SJSA1 (cell line): ENCODE measurements around the gene ECHS1. TPM values are rescaled to one million over a fixed set of nuclear protein-coding genes. Genes with fewer than 3 reads are reported as not detected.
A peak's percentile ranks its signal among the peaks of the same experiment; 100 is the strongest.
"Not testable (repeated sequence)": the region's sequence is repeated elsewhere in the genome, so short reads cannot be mapped to it uniquely, and the experiment has no call there.

Experiments used
- DNase-seq, 2 experiments: peaks; one replicate each; pipeline ENCODE4 v3.0.0-alpha.2; 2015 to 2020; ENCODE audit warnings: low spot score in 2 of 2, low read depth in 1 of 2
- H3K27ac ChIP-seq: fragments of 250-450 bp; sonication (Bioruptor Pico); 2 replicates; pipeline ENCODE4 v1.5.1; 2020; ENCODE audit warnings: mild to moderate bottlenecking, moderate library complexity
- H3K27me3 ChIP-seq: fragments of 250-450 bp; sonication (Bioruptor Pico); replicated peaks from 2 replicates; pipeline ENCODE4 v1.5.1; 2020; ENCODE audit warnings: mild to moderate bottlenecking, moderate library complexity
- H3K36me3 ChIP-seq: fragments of 250-450 bp; sonication (Bioruptor Pico); 2 replicates; pipeline ENCODE4 v1.5.1; 2020; ENCODE audit warnings: mild to moderate bottlenecking
- H3K4me1 ChIP-seq: fragments of 250-450 bp; sonication (Bioruptor Pico); replicated peaks from 2 replicates; pipeline ENCODE4 v1.6.1; 2021; ENCODE audit warnings: mild to moderate bottlenecking
- H3K4me3 ChIP-seq: fragments of 250-450 bp; sonication (Bioruptor Pico); 2 replicates; pipeline ENCODE4 v1.5.1; 2020; ENCODE audit warnings: mild to moderate bottlenecking
- H3K9me3 ChIP-seq: fragments of 250-450 bp; sonication (Bioruptor Pico); replicated peaks from 2 replicates; pipeline ENCODE4 v1.5.1; 2020; ENCODE audit warnings: mild to moderate bottlenecking
- total RNA-seq: library from RNA; depleted of rRNA; stranded (reverse); fragments of >200 nt; shearing (Covaris generic); gene quantifications from 2 replicates; pipeline ENCODE4 v1.2.3, GENCODE V29; 2014

The ECHS1 gene
- total RNA-seq, 1 experiment from 2014 or later: 106 TPM

- no peak overlapping the region for H3K27ac ChIP-seq
- H3K4me1 ChIP-seq: peaks cover 14% of the 10 kb centered on the region
- DNase-seq: no peak
- H3K9me3 ChIP-seq: no peaks in the 10 kb centered on the region
- H3K27me3 ChIP-seq: peaks cover 67% of the 10 kb centered on the region
- no peaks in the 10 kb centered on the region for H3K36me3 ChIP-seq
- no peak overlapping the region for H3K4me3 ChIP-seq
Observed at GRCh38 chr10:133332936-133333699, 40.0 kb downstream of the ECHS1 start.

- Histone ChIP-seq H3K9me3 (no peaks in the 10 kb centered on the region), H3K27ac (no peak overlapping the region), H3K36me3 (no peaks in the 10 kb centered on the region), H3K27me3 (peaks cover 67% of the 10 kb centered on the region), H3K4me1 (peaks cover 4% of the 10 kb centered on the region; the same call in 1 of the 2 replicates), H3K4me3 (no peak overlapping the region)
- DNase-seq: peak; percentile 77 to 82
Observed at GRCh38 chr10:133329491-133330202, 43.5 kb downstream of the ECHS1 start.

GRCh38 chr10:133328358-133329343 lies 44.5 kb downstream of the ECHS1 start:
- no peak overlapping the region for H3K4me3 ChIP-seq

GRCh38 chr10:133327651-133328357 lies 45.4 kb downstream of the ECHS1 start:
- no peak overlapping the region for H3K27ac ChIP-seq
- DNase-seq: no peak
- H3K4me1 ChIP-seq: peaks cover 3% of the 10 kb centered on the region; the same call in 1 of the 2 replicates

More at GRCh38 chr10:133328358-133329343, 44.5 kb downstream of the ECHS1 start:
- no peaks in the 10 kb centered on the region for H3K36me3 ChIP-seq
- H3K27ac ChIP-seq: no peak overlapping the region
- peaks cover 65% of the 10 kb centered on the region for H3K27me3 ChIP-seq
- DNase-seq: no peak
- H3K9me3 ChIP-seq: no peaks in the 10 kb centered on the region
- H3K4me1 ChIP-seq: peaks cover 3% of the 10 kb centered on the region; the same call in 1 of the 2 replicates

GRCh38 chr10:133326745-133327650 lies 46.2 kb downstream of the ECHS1 start:
- H3K27ac ChIP-seq: no peak overlapping the region
- no peak overlapping the region for H3K4me3 ChIP-seq
- peaks cover 55% of the 10 kb centered on the region for H3K27me3 ChIP-seq
- H3K36me3 ChIP-seq: no peaks in the 10 kb centered on the region
- no peak for DNase-seq
- H3K4me1 ChIP-seq: peaks cover 3% of the 10 kb centered on the region; the same call in 1 of the 2 replicates
- H3K9me3 ChIP-seq: no peaks in the 10 kb centered on the region

More at GRCh38 chr10:133327651-133328357, 45.4 kb downstream of the ECHS1 start:
- H3K4me3 ChIP-seq: no peak overlapping the region
- peaks cover 63% of the 10 kb centered on the region for H3K27me3 ChIP-seq
- H3K36me3 ChIP-seq: no peaks in the 10 kb centered on the region
- H3K9me3 ChIP-seq: no peaks in the 10 kb centered on the region

- DNase-seq: no peak
- Histone ChIP-seq H3K27me3 (peaks cover 47% of the 10 kb centered on the region), H3K36me3 (no peaks in the 10 kb centered on the region), H3K27ac (no peak overlapping the region), H3K4me1 (peaks cover 3% of the 10 kb centered on the region; the same call in 1 of the 2 replicates), H3K4me3 (no peak overlapping the region), H3K9me3 (no peaks in the 10 kb centered on the region)
Observed at GRCh38 chr10:133326223-133326551, 47.0 kb downstream of the ECHS1 start.

GRCh38 chr10:133325440-133326222 lies 47.5 kb downstream of the ECHS1 start:
- H3K9me3 ChIP-seq: no peaks in the 10 kb centered on the region
- DNase-seq: no peak
- H3K27ac ChIP-seq: no peak overlapping the region
- no peaks in the 10 kb centered on the region for H3K36me3 ChIP-seq
- H3K27me3 ChIP-seq: peaks cover 42% of the 10 kb centered on the region
- peaks cover 3% of the 10 kb centered on the region; the same call in 1 of the 2 replicates for H3K4me1 ChIP-seq
- H3K4me3 ChIP-seq: no peak overlapping the region

- no peaks in the 10 kb centered on the region for H3K36me3 ChIP-seq
- no peak for DNase-seq
- H3K27ac ChIP-seq: no peak overlapping the region
- H3K4me1 ChIP-seq: peaks cover 1% of the 10 kb centered on the region; the same call in 1 of the 2 replicates
- peaks cover 42% of the 10 kb centered on the region for H3K27me3 ChIP-seq
- no peaks in the 10 kb centered on the region for H3K9me3 ChIP-seq
- no peak overlapping the region for H3K4me3 ChIP-seq
Observed at GRCh38 chr10:133324857-133325260, 48.3 kb downstream of the ECHS1 start.

GRCh38 chr10:133324198-133324792 lies 48.9 kb downstream of the ECHS1 start:
- Histone ChIP-seq H3K4me3 (no peak overlapping the region), H3K36me3 (no peaks in the 10 kb centered on the region), H3K4me1 (no peaks in the 10 kb centered on the region), H3K9me3 (no peaks in the 10 kb centered on the region), H3K27me3 (peaks cover 40% of the 10 kb centered on the region), H3K27ac (no peak overlapping the region)
- DNase-seq: no peak

GRCh38 chr10:133322064-133322709 lies 51.0 kb downstream of the ECHS1 start:
- DNase-seq, H3K4me1 ChIP-seq, H3K27ac ChIP-seq, H3K9me3 ChIP-seq, H3K4me3 ChIP-seq, H3K36me3 ChIP-seq: not testable (repeated sequence)
- peaks cover 25% of the 10 kb centered on the region for H3K27me3 ChIP-seq

- H3K27me3 ChIP-seq: peaks cover 12% of the 10 kb centered on the region
- H3K27ac ChIP-seq, H3K36me3 ChIP-seq, H3K4me1 ChIP-seq, H3K4me3 ChIP-seq, DNase-seq, H3K9me3 ChIP-seq: not testable (repeated sequence)
Observed at GRCh38 chr10:133320852-133321422, 52.2 kb downstream of the ECHS1 start.
